NCI-H1092 (cell line): ENCODE data around the gene HBP1.
"Not testable (repeated sequence)": the region's sequence is repeated elsewhere in the genome, so short reads cannot be mapped to it uniquely, and the experiment has no call there.

Experiments
- DNase-seq: peaks from one replicate; lab custom pipeline; 2025; lab: John Stamatoyannopoulos, UW

The HBP1 gene

GRCh38 chr7:107168233-107169119 is at the start of gene HBP1:
Gene HBP1 (plus strand): TSS chr7:107169003. CDS start chr7:107179894, 10,891 bp downstream.
- DNase-seq, result peak; percentile 100

- no peak for DNase-seq
Measured at GRCh38 chr7:107119376-107120105, 49.3 kb upstream of the HBP1 start.

- no peak for DNase-seq
Measured at GRCh38 chr7:107122486-107122911, 46.3 kb upstream of the HBP1 start.

- DNase-seq, result no peak
Measured at GRCh38 chr7:107123392-107123791, 45.4 kb upstream of the HBP1 start.

GRCh38 chr7:107125475-107125874 is 43.3 kb upstream of the HBP1 start:
- peak; percentile 91 for DNase-seq

GRCh38 chr7:107128217-107128616 is 40.6 kb upstream of the HBP1 start:
- no peak for DNase-seq

- DNase-seq, result no peak
Measured at GRCh38 chr7:107128748-107129147, 40.1 kb upstream of the HBP1 start.

- DNase-seq, result no peak
Measured at GRCh38 chr7:107130487-107131220, 38.1 kb upstream of the HBP1 start.

GRCh38 chr7:107133396-107133795 is 35.4 kb upstream of the HBP1 start:
- DNase-seq, result no peak

- DNase-seq, result no peak
Measured at GRCh38 chr7:107138696-107139420, 29.9 kb upstream of the HBP1 start.

GRCh38 chr7:107143875-107144274 is 24.9 kb upstream of the HBP1 start:
- DNase-seq, result not testable (repeated sequence)

GRCh38 chr7:107145067-107145838 is 23.6 kb upstream of the HBP1 start:
- no peak for DNase-seq

- no peak for DNase-seq
Measured at GRCh38 chr7:107147464-107148393, 21.1 kb upstream of the HBP1 start.

- DNase-seq, result no peak
Measured at GRCh38 chr7:107148721-107149120, 20.1 kb upstream of the HBP1 start.

- no peak for DNase-seq
Measured at GRCh38 chr7:107149863-107150262, 18.9 kb upstream of the HBP1 start.

GRCh38 chr7:107150375-107151073 is 18.3 kb upstream of the HBP1 start:
- DNase-seq, result peak; percentile 65

GRCh38 chr7:107151538-107151937 is 17.3 kb upstream of the HBP1 start:
- no peak for DNase-seq

GRCh38 chr7:107152011-107152410 is 16.8 kb upstream of the HBP1 start:
- DNase-seq, result no peak

- no peak for DNase-seq
Measured at GRCh38 chr7:107154826-107155225, 14.0 kb upstream of the HBP1 start.
